ENCODE measurements around the gene SDHC.

SDHC gene

DNA sequence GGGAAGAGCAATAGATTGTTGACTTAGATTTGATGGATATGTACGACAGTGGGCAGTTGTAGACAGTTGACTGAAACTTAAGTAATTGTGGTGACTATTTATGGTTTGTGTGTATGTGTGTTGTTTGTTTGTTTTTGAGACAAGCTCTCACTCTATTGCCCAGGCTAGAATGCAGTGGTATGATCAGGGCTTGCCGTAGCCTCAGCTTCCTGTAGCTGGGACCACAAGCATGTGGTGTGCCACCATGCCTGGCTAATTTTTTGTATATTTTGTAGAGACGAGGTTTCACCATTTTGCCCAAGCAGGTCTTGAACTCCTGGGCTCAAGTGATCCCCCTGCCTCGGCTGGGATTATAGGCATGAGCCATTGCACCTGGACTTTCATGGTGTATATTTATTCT is 9.8 kb downstream of the SDHC start:
- Histone ChIP-seq H3K4me1 (ENCODE audit: insufficient read depth, low read length, poor library complexity, severe bottlenecking) (peaks cover 6% of the 10 kb centered on the region), H3K4me2 (ENCODE audit: low read depth, low read length, poor library complexity, severe bottlenecking) (no peak overlapping the region), H4K20me1 (ENCODE audit: insufficient read depth, low read length, poor library complexity, severe bottlenecking) (no peaks in the 10 kb centered on the region), H3K4me3 (ENCODE audit: low read length, poor library complexity, severe bottlenecking) (no peak overlapping the region), H2AFZ (ENCODE audit: low read length) (no peak overlapping the region), H3K9me2 (replicated peaks; ENCODE audit: low read depth, low read length) (no peaks in the 10 kb centered on the region), H3K36me3 (ENCODE audit: insufficient read depth, low read length) (no peaks in the 10 kb centered on the region), H3K9me3 (ENCODE audit: insufficient read depth, low read depth, low read length) (no peaks in the 10 kb centered on the region), H3K27me3 (ENCODE audit: insufficient read depth, low read length, poor library complexity, severe bottlenecking) (no peaks in the 10 kb centered on the region), H3K9ac (ENCODE audit: low read depth, low read length, poor library complexity, severe bottlenecking) (no peak overlapping the region), H3K79me2 (ENCODE audit: insufficient read depth, low read length) (no peaks in the 10 kb centered on the region), H3F3A (ENCODE audit: low read depth) (no peaks in the 10 kb centered on the region)
- TF ChIP-seq, protein P1, sequence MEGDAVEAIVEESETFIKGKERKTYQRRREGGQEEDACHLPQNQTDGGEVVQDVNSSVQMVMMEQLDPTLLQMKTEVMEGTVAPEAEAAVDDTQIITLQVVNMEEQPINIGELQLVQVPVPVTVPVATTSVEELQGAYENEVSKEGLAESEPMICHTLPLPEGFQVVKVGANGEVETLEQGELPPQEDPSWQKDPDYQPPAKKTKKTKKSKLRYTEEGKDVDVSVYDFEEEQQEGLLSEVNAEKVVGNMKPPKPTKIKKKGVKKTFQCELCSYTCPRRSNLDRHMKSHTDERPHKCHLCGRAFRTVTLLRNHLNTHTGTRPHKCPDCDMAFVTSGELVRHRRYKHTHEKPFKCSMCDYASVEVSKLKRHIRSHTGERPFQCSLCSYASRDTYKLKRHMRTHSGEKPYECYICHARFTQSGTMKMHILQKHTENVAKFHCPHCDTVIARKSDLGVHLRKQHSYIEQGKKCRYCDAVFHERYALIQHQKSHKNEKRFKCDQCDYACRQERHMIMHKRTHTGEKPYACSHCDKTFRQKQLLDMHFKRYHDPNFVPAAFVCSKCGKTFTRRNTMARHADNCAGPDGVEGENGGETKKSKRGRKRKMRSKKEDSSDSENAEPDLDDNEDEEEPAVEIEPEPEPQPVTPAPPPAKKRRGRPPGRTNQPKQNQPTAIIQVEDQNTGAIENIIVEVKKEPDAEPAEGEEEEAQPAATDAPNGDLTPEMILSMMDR (conservative IDR thresholded peaks at IDR 0.05; ENCODE audit: low read length), result no peak
- TF ChIP-seq EZH2phosphoT487 (IDR thresholded peaks at IDR 0.05; ENCODE audit: borderline replicate concordance), result no peak

DNA sequence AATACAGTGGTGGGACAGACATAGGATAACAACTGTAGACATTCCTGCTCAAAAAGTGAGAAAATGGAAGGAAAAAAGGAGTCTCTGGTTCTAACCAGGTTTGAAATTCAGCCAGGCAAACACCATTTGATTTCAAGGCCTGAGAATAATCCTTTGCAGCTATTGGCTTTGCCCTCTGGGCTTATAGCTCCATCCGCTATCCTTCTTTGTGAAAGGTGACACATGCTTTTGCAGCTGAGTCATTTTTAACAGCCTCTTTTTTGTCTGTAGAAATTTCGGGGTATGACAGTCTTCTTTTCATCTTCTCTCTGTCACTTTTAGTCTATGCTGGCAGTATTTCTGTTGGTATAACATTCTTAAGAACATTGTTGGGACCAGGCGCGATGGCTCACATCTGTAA is 16.2 kb downstream of the SDHC start:
- H3K9me3 ChIP-seq (ENCODE audit: insufficient read depth, low read depth, low read length), result no peaks in the 10 kb centered on the region
- no peak overlapping the region for H3K4me2 ChIP-seq (ENCODE audit: low read depth, low read length, poor library complexity, severe bottlenecking)
- no peaks in the 10 kb centered on the region for H4K20me1 ChIP-seq (ENCODE audit: insufficient read depth, low read length, poor library complexity, severe bottlenecking)
- TF ChIP-seq EZH2phosphoT487 (IDR thresholded peaks at IDR 0.05; ENCODE audit: borderline replicate concordance), result no peak
- TF ChIP-seq, protein P1 (conservative IDR thresholded peaks at IDR 0.05; ENCODE audit: low read length), result no peak
- no peaks in the 10 kb centered on the region for H3F3A ChIP-seq (ENCODE audit: low read depth)
- H3K27me3 ChIP-seq (ENCODE audit: insufficient read depth, low read length, poor library complexity, severe bottlenecking), result no peaks in the 10 kb centered on the region
- H3K9me2 ChIP-seq (replicated peaks; ENCODE audit: low read depth, low read length), result no peaks in the 10 kb centered on the region
- H3K4me3 ChIP-seq (ENCODE audit: low read length, poor library complexity, severe bottlenecking), result no peak overlapping the region
- no peaks in the 10 kb centered on the region for H3K79me2 ChIP-seq (ENCODE audit: insufficient read depth, low read length)
- H3K36me3 ChIP-seq (ENCODE audit: insufficient read depth, low read length), result peaks cover 19% of the 10 kb centered on the region; the same call in 1 of the 2 replicates
- no peaks in the 10 kb centered on the region for H3K4me1 ChIP-seq (ENCODE audit: insufficient read depth, low read length, poor library complexity, severe bottlenecking)
- no peak overlapping the region for H2AFZ ChIP-seq (ENCODE audit: low read length)
- no peak overlapping the region for H3K9ac ChIP-seq (ENCODE audit: low read depth, low read length, poor library complexity, severe bottlenecking)

DNA sequence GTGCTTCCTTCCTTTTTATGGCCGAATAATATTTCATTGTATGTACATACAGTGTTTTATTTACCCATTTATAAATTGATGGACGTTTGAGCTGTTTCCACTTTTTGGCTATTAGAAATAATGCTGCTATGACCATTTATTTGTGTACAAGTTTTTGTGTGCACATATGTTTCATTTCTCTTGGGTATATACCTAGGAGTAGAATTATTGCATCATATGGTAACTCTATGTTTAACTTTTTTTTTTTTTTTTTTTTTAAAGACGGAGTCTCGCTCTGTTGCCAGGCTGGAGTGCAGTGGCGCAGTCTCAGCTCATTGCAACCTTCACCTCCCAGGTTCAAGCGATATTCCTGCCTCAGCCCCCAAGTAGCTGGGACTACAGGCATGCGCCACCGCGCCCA is 19.0 kb downstream of the SDHC start:
- no peaks in the 10 kb centered on the region for H4K20me1 ChIP-seq (ENCODE audit: insufficient read depth, low read length, poor library complexity, severe bottlenecking)
- TF ChIP-seq EZH2phosphoT487 (IDR thresholded peaks at IDR 0.05; ENCODE audit: borderline replicate concordance), result no peak
- TF ChIP-seq, protein P1 (conservative IDR thresholded peaks at IDR 0.05; ENCODE audit: low read length), result no peak
- no peak overlapping the region for H3K4me3 ChIP-seq (ENCODE audit: low read length, poor library complexity, severe bottlenecking)
- no peaks in the 10 kb centered on the region for H3K79me2 ChIP-seq (ENCODE audit: insufficient read depth, low read length)
- no peak overlapping the region for H3K9ac ChIP-seq (ENCODE audit: low read depth, low read length, poor library complexity, severe bottlenecking)
- H3K4me1 ChIP-seq (ENCODE audit: insufficient read depth, low read length, poor library complexity, severe bottlenecking), result no peaks in the 10 kb centered on the region
- no peaks in the 10 kb centered on the region for H3K9me3 ChIP-seq (ENCODE audit: insufficient read depth, low read depth, low read length)
- no peaks in the 10 kb centered on the region for H3F3A ChIP-seq (ENCODE audit: low read depth)
- H3K9me2 ChIP-seq (replicated peaks; ENCODE audit: low read depth, low read length), result no peaks in the 10 kb centered on the region
- no peak overlapping the region for H2AFZ ChIP-seq (ENCODE audit: low read length)
- H3K27me3 ChIP-seq (ENCODE audit: insufficient read depth, low read length, poor library complexity, severe bottlenecking), result no peaks in the 10 kb centered on the region
- no peak overlapping the region for H3K4me2 ChIP-seq (ENCODE audit: low read depth, low read length, poor library complexity, severe bottlenecking)
- H3K36me3 ChIP-seq (ENCODE audit: insufficient read depth, low read length), result peaks cover 19% of the 10 kb centered on the region; the same call in 1 of the 2 replicates
